GM21717 (cell line): ENCODE data around the gene TBL2.
"Not testable (repeated sequence)": the region's sequence is repeated elsewhere in the genome, so short reads cannot be mapped to it uniquely, and the experiment has no call there.

Experiments
- ATAC-seq: cut with Tn5 transposase; IDR thresholded peaks from one replicate; pipeline ENCODE4 v1.9.1; 2021; ENCODE audit warnings: mild to moderate bottlenecking, moderate library complexity; ENCODE audit not compliant: unreplicated experiment

The TBL2 gene

DNA sequence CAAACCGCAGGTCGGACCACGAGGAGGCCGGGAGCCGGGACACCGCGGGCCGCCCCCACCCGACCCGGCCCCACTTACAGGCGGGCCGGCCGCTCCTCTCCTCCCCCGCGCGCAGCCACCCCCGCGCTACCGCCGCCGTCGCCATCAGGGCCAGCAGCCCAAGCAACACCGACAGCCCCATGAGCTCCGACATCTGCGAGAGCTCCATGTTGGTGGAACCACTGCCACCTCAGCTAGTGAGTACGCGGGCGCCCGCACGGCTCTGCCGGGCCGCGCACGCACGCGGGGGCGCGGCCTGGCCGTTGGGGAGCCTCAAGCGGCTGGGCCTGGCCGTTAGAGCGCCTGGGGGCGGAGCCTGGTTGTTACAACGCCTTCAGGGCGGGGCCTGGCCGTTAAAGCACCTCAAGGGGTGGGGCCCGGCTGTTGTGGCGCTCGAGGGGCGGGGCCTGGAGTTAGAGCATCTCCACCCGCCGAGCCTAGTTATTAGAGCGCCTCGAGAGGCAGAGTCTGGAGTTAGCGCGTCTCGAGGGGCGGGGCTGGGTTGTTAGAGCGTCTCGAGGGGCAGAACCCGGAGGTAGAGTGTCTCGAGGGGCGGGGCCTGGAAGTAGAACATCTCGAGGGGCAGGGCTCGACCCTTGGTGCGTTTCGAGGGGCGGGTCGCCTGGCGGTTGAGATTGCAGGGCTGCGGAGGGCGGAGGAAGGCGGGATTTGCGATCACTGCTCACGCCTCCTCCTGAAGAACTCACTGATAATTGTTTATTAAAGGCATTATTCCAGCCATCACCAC lies at the start of gene TBL2:
TBL2 (minus strand) TSS at position 238 of the 787 bp plus-strand sequence; CDS start at position 208, 30 bp downstream.
- ATAC-seq = peak; percentile 83

GRCh38 chr7:73626814-73627213 lies 48.4 kb upstream of the TBL2 start:
- ATAC-seq = no peak

DNA sequence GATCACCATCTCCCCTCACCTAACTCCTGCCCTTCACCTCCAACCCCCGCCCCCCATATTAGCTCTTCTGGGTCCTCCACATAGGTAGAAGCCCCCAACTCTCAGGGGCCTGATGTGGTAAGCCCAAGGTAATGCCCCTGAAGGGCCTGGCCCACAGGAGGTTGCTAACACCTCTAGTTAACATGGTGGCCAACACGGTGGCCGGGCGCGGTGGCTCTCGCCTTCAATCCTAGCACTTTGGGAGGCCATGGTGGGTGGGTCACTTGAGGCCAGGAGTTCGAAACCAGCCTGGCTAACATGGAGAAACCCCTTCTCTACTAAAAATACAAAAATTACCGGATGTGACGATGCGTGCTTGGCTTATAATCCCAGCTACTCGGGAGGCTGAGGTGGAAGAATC lies 46.9 kb upstream of the TBL2 start:
- no peak for ATAC-seq

DNA sequence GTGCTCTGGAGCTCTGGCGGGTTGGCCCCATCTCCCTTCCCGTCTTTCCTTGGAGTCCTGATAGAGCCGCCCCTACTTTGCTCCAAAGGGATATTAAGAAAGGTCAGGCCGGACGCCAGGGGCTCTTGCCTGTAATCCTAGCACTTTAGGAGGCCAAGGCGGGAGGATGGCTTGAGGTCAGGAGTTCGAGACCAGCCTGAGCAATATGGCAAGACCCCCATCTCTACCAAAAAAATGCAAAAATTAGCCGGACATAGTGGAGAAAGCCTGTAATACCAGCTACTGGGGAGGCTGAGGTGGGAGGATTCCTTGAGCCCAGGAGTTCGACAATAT lies 46.3 kb upstream of the TBL2 start:
- no peak for ATAC-seq

GRCh38 chr7:73623798-73624668 lies 45.7 kb upstream of the TBL2 start, which contains the start of gene MLXIPL:
TSS of gene MLXIPL (minus strand) at chr7:73624522. CDS start at chr7:73624492, 30 bp downstream.
- no peak for ATAC-seq

DNA sequence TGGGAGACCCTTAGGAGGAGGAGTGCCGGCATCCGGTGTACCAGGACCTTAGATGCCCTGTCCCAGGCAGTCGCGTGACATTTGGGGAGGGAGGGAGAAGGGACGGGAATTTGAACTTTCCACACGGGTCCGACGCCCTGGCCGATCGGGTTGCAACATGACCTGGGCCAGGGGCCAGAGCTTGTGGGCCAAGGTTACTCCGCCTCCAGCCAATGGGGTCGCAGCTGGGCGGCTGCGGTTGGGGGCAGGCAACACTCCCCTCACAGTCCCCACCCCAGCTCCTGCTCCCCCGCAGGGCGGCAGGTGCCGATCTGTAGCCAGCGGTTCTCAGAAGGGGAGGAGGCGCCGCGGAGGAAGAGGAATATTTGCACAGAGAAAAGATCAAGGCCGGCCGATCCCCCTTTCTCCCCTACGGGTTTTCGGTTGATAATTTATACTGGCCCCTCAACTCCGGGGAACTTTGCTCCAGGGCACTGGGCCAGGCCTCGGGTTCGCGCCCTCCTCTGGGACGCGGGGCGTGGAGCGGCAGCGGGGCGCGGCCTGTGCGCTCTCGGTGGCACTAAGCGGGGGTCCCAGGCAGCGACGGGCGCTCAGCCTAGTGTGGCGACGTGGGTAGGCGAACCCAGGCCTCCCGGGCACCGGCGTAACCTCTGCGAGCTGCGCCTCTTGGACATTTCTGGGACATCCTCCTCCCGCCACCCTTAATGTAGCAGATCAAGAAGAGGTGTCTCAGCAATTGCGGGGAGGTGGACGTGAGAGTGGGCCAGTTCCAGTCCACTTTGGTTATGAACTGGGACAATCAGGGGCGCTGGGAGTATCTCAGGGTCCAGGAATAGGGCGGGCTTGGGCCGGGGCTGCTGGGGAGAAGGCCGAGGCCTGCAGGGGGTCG lies 44.8 kb upstream of the TBL2 start:
- no peak for ATAC-seq

GRCh38 chr7:73622527-73622908 lies 44.1 kb upstream of the TBL2 start:
- no peak for ATAC-seq

DNA sequence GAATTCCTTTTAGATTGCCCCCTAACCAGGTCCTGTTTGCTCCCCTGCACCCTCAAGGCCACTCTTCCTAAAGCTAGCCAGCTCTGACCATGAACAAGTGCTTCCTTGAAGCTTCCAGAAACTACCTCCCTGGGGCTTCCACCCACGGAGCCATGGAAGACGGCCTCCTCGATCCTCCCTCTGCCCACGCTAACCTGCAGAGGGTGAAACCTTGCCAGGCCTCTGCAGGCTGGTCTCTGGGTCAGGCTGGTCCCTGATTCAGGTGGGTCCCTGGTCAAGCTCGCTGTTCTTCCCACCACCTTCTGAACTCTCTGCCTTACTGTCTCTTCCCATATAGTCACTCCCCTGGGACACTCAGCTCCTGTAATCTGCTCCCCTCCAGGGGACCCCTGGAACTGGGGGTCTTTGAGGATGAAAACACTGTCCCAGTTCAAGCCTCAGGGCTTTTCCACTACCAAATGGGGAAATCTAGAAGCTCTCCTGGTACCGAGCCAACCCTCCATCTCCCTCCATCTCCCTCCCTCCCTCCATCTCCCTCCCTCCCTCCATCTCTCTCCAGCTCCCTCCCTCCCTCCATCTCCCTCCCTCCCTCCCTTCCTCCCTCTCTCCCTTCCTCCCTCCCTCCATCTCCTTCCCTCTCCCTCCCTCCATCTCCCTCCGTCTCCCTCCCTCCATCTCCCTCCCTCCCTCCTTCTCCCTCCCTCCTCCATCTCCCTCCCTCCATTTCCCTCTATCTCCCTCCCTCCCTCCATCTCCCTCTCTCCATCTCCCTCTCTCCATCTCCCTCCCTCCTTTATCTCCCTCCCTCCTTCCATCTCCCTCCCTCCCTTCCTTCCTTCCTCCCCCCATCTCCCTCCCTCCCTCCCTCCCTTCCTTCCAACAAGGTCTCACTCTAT lies 43.0 kb upstream of the TBL2 start:
- no peak for ATAC-seq

DNA sequence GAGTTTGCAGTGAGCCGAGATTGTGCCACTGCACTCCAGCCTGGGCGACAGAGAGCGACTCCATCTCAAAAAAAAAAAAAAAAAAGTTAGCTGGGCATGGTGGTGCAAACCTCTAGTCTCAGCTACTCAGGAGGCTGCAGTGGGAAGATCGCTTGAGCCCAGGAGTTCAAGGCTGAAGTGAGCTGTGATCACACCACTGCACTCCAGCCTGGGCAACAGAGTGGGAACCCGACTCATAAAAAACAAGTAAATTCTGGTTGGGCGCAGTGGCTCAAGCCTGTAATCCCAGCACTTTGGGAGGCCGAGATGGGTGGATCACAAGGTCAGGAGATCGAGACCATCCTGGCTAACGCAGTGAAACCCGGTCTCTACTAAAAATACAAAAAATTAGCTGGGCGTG lies 41.0 kb upstream of the TBL2 start:
- not testable (repeated sequence) for ATAC-seq

DNA sequence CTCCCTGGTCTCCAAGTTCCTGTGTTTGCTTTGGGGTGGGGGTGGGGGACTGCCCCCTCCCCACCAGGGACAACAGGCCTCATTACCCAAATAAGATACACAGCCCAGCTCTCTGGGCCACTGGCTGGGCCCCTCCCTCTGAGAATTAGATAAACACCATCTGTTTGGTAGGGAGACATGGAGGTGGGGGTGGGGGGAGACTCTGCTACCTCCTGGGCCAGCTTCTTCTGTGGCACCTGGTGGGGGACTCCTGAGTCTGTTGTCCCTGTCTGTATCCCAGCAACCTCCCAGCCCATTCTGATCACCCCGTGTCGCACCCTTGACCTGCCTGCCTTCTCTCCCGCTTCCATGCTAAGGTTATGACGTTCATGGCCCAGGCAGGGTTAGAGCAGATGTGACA lies 40.2 kb upstream of the TBL2 start:
- ATAC-seq = no peak

GRCh38 chr7:73617520-73617919 lies 39.1 kb upstream of the TBL2 start:
- ATAC-seq = not testable (repeated sequence)

DNA sequence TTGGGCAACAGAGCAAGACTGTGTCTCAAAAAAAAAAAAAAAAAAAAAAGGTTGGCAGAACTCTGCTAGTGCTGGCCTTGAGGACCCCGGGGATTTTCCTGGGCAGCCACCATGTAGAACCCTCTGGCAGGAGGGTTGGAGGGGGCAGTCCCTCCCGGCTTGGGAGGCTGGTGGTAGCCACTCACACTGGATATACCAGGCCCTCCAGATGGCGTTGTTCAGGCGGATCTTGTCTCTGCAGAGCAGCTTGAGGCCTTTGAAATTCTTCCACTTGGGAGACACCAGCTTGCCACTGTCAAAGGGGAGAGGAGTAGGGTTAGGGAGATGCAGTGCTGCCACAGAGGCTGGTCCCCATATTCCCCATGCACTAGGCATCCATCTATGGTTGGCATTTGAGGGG lies 37.5 kb upstream of the TBL2 start:
- no peak for ATAC-seq

DNA sequence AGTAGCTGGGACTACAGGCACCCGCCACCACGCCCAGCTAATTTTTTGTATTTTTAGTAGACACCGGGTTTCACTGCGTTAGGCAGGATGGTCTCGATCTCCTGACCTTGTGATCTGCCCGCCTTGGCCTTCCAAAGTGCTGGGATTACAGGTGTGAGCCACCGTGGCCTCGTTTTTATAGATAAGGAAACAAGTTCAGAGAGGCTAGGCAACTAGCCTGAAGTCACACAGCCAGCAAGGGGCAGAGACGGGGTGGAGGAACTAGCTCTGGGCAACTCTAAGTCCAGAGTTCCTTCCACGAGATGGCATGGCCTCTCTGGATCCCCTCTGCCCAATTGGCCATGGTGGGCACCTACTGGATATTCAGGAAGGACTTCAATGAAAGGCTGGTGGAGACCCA lies 36.6 kb upstream of the TBL2 start:
- ATAC-seq = not testable (repeated sequence)

DNA sequence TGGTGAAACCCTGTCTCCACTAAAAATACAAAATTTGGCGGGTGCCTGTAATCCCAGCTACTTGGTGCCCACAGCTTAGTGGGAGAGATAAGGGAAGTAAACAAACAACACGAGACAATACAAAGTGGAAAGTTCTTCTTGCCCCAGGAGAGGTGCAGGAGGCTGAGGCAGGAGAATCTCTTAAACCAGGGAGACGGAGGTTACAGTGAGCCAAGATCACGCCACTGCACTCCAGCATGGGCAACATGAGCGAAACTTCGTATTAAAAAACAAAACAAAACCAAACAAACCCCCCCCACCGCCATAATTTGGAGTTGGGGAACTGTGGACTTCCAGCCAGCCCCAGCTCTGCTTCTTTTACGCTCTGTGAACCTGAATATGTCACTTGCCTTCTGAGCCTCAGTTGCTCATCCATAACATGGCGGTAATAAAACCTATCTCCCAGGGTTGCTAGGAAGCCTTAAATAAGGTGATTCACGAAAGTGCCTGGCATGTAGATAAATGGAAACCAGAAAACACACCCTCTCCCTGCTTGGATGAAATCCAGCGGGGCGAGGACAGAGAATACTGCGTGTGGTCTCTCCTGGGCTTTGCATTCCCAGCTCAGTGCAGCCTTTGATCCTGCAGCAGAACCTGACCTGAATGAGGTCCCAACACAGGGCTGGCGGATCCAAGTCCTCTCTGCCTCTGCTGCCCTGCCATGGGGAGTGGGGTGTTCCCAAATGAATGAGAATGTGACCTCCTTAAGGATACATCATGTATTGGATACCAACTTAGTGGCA lies 35.8 kb upstream of the TBL2 start:
- ATAC-seq = no peak

DNA sequence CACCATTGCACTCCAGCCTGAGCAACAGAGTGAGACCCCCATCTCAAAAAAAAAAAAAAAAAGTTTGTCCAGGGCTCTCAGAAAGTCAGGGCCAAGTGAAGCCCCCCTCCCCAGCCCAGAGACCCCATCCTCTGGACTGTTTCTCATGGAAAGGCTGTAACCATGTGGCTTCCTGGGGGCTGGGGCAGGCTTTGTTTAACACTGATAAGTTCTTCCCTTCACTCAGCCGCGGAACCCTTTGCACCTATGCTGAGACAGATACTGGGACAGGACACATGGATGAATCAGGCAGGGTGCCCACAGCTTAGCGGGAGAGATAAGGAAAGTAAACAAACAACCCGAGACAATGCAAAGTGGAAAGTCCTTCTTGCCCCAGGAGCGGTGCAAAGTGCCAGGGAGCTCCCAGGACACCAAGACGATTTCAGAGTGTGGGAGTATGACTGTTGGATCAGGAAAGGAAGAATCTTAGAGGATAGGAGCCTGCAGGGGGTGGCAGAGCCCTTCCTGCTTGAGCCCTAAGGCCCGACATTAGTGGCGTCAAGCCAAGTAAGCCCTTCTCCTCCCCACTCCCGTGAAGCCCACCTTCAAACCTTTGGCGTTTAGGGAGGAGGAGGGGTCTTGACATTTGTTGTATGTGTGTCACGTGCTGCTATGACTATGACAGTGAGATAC lies 34.4 kb upstream of the TBL2 start:
- ATAC-seq = no peak

- no peak for ATAC-seq
Measured at GRCh38 chr7:73611017-73611555, 32.7 kb upstream of the TBL2 start.

DNA sequence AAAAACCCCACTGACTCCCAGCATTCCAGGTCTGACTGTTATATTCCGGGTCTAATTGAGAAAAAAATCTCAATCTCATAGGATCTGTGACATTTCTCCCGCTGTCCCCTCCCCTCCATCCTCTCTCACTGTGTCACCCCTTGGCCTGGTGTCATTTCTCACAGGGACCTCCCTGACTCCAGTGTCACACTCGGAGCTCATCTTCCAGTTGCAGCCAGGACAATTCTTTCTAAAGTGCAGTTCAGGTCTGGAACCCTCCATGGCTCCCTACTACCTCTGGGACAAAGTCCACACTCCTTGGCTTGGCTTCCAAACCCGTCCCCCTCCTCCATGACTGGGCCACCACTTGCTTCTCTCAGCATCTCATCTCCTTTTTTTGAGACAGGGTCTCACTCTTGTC lies 31.7 kb upstream of the TBL2 start:
- no peak for ATAC-seq

GRCh38 chr7:73607692-73607983 lies 29.3 kb upstream of the TBL2 start:
- not testable (repeated sequence) for ATAC-seq
